ENCODE measurements around the gene SEMA3E.
"Not testable (repeated sequence)": the region's sequence is repeated elsewhere in the genome, so short reads cannot be mapped to it uniquely, and the experiment has no call there.

The SEMA3E gene

DNA sequence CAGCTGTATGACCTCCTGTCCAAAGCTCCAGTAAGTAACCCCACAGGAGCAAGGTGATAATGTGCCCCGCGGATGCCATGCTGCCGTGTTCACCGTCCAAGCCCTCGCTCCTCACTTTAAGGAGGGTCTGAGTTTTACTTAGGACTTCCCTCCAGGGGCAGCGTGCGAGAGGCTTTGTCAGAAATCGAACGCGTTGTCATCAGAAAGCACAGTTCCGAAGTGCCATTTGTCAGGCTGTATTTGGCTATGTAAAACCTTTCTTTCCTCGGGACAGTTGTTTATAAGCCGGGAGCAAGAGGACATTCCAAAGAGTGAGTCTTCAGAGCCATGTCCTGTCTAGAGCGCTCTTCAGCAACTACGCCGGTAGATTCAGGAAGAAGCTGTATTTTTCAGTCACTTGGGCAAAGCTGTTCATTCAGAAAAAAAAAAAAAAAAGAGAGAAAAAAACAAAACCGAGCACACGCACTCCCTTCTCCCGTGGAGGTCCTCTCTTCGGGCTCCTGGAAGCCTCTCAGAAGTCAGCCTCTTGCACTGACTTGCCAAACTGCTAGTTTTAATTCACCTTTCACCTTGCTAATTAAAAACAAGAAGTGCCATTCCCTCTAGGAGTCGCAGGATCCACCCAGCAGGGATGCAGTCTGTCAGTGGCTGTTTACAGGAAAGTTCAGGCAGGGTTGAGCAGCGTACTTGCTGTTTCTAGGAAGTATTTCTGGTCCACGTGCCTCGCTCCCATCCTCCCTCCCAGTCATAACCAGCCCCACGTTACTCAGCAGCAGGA is at the start of gene SEMA3E:
TSS of gene SEMA3E (minus strand) at position 676 of the 778 bp plus-strand sequence.
- peak; percentile 43 for DNase-seq

DNA sequence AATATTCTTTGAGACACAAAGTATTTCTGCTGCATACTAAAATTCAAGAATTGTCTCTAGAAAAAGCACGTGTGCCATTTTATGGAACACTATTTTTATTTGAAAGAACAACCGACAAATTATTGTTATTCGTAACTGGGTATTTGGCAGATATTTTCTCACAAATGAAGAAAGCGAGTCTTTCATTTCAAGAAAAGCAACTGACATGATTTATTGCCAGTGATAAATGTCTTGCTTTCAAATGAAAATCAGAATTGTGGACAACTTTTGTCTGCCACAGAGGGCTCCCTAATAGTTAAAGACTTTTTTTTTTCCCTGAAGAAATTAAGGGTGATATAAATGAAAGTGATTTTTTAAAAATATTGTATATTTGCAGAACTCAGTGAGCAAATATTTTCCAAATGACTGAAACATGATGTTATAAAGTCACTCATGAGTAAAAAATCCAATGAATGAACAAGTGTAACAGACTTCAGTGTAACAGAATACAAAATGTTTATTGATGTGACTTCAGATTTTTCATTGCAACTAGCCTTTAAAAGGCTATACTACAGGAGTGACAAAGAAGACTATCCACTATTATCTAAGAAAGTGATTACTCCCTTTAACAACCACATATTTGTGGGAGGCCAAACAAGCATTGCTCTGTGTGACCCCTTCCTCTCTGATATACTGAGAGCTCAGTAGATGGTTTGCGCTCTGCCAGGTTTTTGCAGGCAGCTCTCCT is 49.0 kb upstream of the SEMA3E start:
- DNase-seq, result no peak

DNA sequence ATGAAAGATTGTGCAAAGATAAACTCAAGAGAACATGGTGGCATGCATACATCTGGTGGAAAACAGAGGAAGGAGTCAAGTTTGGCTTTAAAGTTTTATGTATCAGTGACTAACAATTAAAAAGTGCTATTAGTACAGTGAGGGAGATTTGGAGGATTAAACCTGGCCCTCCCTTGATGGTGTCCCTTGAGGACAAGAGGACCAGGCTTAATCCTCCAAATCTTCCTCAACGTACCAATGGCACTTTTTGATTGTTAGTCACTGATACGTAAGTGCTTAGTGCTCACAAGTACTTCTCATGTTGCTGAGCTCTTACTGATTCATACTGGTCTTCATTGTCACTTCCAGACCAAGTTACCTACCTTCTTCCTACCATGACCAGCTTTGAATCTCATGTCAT is 47.2 kb upstream of the SEMA3E start:
- no peak for DNase-seq

DNA sequence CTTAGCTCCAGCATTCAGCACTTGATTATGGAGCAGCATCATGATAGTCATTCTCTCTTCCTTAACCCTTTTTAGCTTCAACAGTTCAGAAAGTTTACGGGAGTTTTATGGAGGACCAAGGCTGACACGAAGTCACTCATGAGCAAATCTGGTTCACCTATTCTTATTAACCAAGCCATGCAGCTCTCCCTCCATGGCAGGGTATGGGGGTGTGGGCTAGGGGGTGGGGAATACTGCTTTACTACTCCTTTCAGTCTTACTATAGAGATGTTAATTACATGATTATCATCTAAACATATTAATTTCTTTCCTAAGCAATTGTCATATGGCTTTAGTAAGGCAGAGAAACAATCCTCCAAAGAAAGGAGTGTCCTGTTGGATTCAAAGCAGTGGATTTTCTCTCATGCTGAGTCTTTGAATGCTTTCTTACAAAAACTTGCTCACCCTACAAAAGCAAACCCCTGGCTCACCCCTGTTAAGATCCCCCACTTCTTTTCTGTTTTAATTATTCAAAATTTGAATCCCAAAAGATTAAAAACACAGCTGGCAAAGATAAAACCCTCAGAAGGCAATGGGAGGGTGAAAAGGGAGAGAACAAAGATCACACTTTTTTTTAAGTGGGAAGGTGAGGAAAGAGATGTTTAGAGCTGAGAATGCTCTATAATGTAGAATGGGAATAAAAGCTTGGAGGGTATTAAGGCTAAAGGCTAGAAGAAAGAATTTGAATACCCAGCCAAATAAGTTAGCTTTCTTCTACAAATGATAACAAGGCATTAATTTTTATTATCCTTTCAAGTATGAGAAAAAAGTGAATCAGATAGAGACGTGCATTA is 46.4 kb upstream of the SEMA3E start:
- no peak for DNase-seq

DNA sequence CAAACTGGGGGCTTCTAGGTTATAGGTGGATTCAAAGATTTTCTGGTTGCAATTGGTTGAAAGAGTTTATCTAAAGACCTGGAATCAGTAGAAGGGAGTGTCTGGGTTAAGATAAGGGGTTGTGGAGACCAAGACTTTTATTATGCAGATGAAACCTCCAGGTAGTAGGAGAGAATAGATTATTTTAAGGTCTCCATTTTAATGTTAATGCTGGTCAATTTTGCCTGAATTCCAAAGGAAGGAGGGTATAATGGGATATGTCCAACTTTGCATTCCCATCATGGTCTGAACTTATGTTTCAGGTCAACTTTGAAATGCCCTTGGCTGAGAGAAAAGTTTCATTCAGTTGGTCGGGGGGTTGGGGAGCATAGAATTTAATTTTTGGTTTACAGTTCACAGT is 44.3 kb upstream of the SEMA3E start:
- no peak for DNase-seq

DNA sequence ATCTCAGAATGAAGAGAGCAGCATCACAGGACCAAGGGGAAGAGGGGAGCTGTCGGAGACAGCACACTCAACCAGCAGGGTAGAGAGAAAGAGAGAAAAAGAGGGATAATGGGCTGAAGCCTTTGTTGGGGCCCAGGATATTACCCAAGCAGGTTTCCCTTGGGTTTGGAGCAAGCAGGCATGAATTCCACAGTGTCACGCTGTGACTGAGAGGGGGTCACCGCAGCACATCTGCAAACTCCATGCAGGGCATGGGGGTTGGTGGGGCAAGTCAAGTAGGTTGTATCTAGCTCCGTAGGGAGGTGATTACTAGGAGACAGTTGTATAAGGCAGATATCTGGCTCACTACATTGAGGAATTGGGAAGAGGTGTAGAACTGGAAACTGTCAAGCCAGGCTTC is 42.2 kb upstream of the SEMA3E start:
- DNase-seq, result no peak

DNA sequence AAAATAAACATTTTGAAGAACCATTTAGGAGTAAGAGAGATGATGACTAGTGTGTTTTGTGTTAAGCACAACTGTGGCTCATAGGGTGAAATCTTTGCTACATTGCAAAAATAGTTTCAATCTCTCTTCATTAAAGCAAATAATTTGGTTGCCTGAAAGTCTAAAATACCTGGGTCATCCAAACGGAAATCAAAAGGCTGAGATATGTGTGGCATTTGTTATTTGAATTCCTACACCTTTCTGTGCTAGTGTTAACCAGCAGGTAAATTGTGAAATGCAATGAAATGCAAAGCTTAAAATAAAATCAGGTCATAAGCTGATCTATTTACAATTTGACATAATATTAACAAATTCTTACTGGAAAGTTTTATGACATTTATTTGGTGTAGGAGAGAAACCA is 40.9 kb upstream of the SEMA3E start:
- no peak for DNase-seq

DNA sequence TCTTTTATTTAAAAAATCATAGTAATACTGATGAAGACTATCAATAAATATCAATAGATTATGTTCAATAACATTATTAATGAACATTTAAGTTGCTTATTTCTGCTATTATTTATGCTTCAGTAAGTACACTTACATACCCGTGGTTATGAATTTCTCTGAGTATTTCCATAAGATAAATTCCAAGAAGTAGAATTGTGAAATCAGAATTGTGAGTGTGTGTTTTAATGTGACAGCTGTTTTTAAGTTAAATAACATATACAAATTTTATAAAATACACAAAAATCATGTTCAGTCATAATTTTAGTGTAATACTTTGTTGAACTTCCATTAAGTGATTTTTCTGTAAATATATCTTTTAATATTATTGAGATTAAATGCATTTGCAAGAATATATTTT is 37.5 kb upstream of the SEMA3E start:
- DNase-seq, result no peak

DNA sequence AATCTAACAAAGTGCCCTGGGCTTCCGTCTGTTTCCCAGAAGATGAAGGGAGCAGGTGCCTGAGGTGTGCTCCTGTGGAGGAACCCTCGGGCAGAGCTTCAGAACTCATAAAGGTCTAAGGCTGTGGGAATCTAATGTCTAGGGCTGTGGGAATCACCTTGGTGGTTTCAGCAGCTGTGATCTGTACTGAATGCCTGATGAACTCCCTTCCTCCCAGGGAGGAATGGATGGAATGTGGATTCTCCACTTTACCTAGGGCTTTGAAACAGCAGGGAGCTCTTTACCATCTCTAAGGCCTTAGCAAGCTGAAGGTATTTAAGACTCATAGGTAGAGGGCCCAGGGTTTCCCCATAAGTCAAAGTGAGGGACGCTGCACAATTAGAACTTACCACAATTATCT is 36.0 kb upstream of the SEMA3E start:
- no peak for DNase-seq

DNA sequence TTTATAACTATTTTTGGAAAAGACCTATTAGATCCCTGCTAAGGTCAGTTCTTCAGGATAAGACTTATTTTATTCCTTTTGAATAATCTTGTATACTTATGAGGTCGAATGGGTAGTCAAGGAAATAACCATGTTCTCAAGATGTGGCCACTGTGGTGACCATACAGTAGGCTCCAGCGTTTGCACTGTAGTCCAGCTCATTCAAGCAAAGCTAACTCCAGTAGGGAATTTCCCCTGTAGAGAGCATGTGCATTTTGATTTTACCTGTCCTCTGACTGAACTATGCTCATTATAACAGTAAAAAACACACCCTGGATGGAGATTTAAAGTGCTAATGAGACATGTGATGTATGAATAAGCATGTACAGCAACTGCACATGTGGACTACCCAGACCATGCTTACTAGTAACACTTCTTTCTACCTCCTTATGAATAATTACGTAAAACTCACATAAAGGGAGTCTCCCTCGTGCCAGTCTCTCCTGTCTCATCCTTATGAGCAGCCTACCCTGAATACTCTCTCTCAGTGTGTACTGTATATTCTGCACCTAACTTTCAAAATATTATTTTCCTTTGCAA is 32.4 kb upstream of the SEMA3E start:
- no peak for DNase-seq

DNA sequence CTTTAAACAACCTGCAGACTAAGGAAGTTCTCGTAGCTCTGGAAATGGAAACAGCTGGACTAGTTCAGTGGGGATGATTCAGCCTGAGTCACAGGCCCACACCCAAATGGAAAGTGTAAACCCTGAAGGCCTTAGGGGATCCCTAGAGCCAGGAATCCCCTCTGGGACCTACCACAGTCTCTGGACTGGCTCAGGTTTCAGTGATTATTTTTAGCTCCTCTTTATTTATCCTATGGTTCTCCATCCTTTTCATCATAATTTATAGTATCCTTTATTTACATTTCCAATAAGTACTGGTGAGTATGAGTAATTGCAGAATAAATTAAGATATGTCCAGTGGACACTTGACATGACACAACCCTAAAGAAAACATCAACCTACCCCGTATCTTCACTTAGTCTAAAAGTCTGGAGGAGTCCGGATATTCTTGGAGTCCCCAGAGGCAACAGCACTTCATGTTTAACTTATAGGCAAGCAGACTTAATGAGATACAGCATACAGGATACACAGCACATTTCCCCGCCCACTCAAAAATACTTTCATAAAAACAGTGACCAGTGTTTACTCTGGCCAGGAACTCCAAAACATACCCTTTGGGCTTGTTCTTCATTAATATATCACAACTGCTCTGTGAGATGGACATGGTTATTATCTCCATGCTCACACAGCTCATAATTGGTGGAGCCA is 28.4 kb upstream of the SEMA3E start:
- DNase-seq, result peak; percentile 34

DNA sequence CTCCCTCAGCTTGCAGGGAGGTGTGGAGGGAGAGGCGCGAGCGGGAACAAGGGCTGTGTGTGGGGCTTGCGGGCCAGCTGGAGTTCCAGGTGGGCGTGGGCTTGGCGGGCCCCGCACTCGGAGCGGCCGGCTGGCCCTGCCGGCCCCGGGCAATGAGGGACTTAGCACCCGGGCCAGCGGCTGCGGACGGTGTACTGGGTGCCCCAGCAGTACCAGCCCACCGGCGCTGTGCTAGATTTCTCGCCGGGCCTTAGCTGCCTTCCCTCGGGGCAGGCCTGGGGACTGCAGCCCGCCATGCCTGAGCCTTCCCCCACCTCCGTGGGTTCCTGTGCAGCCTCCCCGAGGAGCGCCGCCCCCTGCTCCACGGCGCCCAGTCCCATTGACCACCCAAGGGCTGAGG is 24.4 kb upstream of the SEMA3E start:
- DNase-seq, result not testable (repeated sequence)

DNA sequence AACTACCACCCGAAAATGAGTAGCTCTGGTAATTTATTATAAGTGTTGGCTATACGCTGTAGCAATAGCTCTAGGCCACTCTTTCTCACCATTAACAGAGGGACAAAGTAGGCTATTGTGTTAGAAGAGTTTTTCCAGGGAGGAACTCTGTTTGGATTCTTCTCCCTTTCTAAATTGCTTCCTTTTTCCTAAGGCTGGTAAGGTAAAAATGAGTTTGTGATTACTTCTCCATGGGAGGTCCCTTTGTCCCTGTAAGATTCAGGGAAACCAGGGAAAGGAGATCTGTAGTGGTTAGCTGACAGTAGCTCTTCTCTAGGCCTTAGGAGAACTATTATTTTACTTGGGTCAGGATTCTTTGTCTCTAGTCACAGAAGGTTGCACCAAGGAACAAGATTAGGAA is 23.2 kb upstream of the SEMA3E start:
- DNase-seq, result peak; percentile 16

DNA sequence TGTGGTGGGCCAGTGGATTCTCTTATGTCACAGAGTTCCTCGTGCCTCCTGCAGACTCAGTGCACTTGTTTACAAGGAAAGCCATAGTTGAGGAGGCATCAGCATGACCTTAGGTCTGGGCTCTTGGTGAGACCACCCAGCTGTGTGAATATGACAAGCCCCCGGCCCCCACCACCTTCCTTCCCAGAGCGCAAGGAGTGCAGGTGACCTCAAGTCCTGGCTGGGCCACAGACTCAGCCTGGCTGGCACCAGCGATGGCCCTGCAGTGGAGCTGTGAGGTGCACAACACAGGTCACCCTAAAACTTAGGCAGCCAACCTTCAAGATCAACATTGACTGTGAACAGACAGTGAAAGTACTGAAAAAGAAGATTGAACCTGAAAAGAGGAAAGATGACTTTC is 14.2 kb upstream of the SEMA3E start:
- no peak for DNase-seq

DNA sequence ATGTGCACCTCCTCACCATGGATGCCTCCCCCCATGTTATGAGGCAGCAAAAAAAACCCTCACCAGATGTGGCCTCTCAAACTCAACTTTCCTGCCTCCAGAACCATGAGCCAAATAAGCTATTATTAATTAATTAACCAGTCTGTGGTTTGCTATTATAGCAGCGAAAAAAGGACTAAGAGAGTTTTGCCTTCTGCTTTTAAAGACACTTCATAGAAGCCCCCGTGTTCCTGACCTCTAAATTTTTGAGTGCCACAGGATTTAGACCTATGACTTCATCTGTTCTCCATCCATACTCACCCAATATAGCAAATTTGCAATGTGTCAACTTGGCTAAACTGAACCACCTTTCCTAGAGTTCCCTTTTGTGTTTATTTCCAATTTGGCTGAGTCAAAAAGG is 9.2 kb upstream of the SEMA3E start:
- DNase-seq, result no peak

DNA sequence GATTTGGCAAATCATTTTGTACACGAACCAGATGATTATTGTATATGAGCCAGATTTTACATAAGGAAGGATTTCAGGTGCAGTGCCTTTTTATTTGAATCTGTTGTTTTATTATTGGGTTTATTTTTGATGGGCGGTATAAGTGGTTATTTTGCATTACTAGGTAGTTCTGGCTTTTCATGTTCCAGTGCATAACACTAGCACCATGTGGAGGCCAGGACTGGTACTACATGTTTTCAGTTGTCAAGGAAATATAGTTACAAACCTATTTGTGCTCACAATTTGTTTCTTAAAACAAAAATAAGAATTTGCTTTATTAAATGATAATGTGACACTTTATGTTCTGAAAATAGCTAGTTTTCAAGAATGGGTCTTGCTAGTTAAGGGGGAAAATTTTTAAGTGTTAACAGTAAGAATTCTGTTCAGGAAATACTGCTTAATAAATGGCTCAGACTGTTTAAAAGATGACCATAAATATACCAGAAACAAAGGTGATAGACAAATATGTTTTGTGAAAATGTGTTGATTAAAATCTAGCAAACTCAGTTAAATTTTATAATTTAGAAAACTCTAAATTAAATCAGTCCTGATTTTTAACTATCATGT is 7.1 kb upstream of the SEMA3E start:
- DNase-seq, result peak; percentile 14

DNA sequence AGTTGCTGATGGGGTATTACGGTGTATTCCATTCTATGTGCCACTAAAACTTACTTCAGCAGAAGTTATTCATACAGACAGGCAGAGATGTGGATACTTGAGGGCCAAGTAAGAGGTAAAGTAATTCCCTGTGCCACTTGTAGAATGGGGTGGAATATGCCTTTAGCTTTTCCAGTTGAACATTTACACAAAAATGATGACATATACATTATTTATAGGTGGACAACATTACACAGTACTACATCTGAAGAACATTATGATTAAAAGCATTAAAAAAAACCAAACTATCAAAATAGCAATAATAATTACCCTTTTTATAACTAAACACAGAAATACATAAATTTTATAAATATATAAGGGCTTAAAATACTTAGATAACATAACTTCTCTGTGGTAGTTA is 3.5 kb upstream of the SEMA3E start:
- DNase-seq, result no peak

DNA sequence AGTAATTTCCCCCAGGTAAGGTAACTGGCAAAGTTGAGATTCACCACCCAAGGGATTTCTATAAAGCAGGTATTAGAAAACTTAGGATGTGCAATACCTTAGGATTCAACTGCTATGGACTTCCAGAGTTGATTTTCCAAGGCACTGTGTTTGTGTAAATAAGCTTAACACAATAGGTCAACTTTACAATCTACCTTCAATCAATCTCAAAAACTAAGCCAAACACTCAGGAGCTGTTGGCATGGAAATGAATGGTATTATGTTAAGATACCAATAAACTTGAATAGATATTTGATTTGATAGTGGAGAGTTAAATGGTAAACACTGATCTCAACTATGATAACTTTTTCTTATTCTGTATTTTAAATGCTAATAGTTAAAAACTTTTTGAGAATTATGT is 762 bp upstream of the SEMA3E start:
- DNase-seq, result no peak

DNA sequence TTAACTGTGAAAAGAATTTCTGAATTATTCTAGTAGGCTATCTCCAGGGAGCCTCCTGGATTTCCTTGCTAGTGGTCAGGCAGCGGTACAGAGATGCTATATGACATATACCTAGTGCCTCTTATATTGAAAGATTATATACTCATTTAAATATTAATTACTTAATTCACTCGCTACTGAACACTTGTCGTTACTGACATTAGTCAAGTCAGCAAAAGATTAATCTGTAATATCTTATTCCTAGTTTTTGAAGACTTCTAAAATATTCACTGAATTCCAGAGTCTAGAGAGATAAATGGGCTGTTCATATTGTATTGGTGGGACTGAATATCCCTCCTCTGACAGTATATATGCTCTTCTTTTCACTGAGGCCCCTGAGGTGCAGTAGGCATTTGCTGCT is 2.9 kb downstream of the SEMA3E start:
- DNase-seq, result no peak

DNA sequence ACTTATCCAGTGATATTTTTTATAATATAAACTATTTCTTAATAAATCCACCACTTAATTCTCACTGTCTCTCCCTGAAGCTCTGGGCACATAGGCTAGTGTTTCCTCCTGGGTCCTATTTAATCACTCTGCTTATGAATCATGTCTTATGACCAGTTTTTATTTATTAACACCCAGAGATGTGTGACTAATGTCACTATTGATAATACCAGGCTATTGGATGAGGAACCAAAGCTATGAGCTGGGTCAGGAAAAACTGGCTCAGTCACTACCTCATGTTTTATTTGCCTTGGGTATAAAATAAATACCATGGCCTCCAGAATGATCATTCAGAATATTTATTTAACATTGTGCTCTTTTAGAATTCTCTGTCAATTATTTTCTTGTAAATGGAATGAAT is 5.2 kb downstream of the SEMA3E start:
- DNase-seq, result no peak

DNA sequence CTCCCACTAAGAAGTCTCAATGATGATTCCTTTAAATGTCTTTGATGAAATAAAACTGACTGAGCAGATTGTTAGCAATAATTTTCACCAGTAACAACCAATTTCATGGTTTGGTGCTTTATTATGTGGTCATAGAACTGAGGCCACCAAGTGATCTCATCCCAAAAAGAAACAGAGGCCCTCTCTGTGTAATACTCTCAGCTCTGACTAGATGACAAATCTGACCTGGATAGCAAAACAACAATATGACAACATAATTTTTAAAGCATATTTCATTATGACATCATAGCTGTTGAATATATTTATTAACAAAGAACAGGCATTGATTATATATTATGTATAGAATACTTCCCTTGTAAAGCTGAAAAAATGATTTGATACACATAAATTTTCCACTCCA is 5.9 kb downstream of the SEMA3E start:
- no peak for DNase-seq

Measured in NCI-H146 (cell line).